GM10266 (cell line): ENCODE results near the gene SLC51B.

Source experiments
- DNase-seq: peaks from one replicate; pipeline ENCODE4 v3.0.0; 2012; ENCODE audit errors: extremely low spot score
- TF ChIP-seq, protein P1 (sequence below): IDR thresholded peaks from 2 replicates; pipeline ENCODE4 v1.5.1; 2012; ENCODE audit warnings: mild to moderate bottlenecking, low read depth; ENCODE audit not compliant: control insufficient read depth, insufficient read depth; ENCODE audit errors: missing control alignments

Gene SLC51B

DNA sequence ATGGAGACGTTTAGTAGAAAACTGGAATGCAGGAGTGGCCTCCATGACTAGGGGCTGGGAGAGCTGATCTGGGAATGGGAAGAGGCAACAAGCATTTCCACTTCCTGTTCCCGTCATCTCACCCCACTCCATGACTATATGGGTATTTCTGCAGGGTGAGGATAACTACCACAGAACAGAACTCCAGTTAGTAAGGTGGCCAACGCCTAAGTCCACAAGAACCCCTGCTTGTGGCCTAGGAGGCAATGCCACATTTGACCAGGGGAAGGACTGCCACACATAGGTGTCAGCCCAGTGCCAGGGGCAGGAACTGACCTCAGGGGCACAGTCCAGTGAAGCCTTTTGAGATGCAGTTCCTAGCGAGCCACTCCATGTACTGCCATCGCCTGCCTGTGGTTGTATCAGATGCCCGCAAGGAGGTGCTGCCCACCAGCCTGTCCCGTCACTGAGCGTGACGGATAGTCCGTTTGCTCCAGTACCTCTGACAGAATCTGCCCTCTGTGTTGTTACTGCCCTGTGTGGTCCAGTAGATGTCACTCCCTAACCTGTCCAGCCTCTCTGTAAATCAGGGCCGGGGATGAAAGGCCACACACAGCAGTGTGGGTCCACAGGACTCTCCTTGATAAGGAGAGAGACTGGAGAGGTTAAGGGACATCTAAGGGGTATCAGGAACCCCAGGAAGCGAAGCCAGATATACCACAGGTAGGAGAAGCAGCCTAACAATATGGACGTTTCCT is 12.2 kb upstream of the SLC51B start:
- DNase-seq = peak; percentile 57
- TF ChIP-seq, protein P1, sequence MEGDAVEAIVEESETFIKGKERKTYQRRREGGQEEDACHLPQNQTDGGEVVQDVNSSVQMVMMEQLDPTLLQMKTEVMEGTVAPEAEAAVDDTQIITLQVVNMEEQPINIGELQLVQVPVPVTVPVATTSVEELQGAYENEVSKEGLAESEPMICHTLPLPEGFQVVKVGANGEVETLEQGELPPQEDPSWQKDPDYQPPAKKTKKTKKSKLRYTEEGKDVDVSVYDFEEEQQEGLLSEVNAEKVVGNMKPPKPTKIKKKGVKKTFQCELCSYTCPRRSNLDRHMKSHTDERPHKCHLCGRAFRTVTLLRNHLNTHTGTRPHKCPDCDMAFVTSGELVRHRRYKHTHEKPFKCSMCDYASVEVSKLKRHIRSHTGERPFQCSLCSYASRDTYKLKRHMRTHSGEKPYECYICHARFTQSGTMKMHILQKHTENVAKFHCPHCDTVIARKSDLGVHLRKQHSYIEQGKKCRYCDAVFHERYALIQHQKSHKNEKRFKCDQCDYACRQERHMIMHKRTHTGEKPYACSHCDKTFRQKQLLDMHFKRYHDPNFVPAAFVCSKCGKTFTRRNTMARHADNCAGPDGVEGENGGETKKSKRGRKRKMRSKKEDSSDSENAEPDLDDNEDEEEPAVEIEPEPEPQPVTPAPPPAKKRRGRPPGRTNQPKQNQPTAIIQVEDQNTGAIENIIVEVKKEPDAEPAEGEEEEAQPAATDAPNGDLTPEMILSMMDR = peak; percentile 70

DNA sequence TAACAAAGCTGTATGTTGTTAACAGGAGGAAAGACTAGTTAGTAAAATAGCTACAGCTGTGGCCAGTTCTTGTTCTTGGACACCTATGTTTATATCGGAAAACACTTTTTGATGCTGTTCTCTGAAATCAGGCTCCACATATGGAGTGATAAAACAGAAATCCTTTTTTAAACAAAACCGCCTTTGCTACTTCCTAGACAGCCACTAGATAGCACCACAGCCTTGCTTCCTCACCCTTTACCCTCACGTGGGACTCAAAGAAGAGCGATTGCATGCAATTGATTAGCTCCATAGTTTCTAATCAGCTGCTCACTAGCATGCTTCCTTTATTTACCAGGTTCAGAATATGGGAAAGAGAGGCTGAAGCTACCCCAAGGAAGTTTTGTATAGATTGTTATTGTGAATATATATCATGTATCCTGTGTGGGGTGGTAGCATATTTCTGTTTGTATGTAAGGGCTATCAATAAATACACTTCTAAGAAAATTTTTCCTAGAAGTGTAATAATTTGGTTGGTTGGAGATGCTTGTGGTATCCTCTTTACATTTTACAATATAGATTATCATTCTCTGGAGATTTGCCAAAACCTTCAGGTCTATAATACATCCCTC is 11.4 kb upstream of the SLC51B start:
- DNase-seq = peak; percentile 54
- TF ChIP-seq, protein P1 = peak; percentile 66

DNA sequence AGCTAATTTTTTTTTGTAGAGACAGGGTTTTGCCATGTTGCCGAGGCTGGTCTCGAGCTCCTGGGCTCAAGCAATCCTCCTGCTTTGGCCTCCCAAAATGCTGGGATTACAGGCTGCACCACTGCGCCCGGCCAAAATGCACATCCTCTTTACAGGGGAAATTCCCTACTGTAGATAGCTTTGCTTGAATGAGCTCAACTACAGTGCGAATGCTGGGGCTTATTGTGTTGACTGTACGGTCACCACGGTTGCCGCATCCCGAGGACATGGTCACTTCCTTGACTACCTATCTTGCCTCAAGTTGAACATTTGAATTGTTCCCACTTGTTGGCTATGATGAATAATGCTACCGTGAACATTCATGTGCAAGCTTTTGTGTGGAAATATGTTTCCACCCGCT is 10.5 kb upstream of the SLC51B start:
- TF ChIP-seq, protein P1 = no peak
- DNase-seq = no peak

DNA sequence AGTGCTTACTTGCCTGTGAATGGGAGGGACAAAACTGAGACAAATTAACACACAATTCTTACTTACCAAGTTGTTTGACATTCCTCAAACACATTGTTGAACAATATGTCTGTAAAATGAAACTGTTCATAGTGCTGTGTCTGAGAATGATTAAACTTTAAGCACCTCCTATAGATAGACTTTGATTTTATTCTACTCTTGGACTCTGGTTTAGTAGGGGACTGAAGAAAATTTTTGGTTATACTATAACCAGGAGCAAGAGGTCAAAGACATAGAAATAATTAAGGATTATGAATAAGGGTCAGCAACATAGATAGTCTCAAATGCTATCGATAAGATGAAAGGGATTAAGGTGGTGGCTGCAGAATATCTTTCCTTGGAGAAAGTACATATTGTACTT is 7.9 kb upstream of the SLC51B start:
- no peak for DNase-seq
- TF ChIP-seq, protein P1 = no peak

DNA sequence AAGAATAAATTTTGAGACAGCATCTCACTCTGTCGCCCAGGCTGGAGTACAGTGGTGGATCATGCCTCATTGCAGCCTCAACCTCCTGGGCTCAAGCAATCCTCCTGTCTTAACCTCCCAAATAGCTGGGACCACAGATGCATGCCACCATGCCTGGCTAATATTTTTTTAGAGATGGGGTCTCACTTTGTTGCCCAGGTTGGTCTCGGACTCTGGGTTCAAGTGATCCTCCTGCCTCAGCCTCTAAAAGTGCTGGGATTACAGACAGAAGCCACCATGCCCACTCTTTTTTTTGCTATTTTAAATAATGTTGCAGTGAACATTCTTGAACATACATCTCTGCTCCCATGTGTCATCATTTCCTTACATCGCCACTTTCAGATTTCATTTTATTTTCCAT is 6.8 kb upstream of the SLC51B start:
- TF ChIP-seq, protein P1 = no peak
- no peak for DNase-seq

DNA sequence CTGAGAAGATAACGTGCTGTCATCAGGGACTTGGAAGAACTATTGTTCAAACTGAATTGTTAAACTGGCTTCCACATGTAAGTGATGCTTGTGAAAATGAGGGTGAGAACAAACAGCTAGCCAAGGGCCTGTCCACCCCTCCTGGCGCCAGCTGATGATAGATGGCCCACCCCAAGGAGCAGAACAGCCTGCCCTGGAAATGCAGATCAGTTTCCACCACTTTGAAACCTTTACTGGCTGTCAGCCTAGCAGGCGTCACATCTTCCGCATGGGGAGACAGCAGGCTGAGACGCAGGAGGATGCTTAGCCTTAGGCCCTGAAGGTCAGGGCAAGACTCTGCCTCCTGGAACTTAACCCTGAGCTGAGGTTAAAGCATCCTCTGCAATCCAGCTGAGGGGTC is 6.4 kb upstream of the SLC51B start:
- DNase-seq = no peak
- TF ChIP-seq, protein P1 = no peak

DNA sequence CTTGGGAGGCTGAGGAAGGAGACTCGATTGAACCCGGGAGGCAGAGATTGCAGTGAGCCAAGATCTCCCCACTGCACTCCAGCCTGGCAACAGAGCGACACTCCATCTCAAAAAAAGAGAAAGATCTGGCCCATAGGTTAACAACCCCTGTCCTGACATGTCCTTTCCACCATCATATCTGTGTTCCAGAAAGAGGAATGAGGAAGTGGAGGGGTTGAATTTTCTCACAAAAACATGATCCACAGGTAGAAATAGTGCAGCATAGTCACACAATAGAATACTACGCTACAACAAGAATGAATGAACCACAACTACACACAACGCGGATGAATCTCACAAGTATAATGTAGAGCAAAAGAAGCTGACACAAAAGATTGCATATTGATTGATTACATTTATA is 4.7 kb upstream of the SLC51B start:
- no peak for DNase-seq
- TF ChIP-seq, protein P1 = no peak
